Measurements from ENCODE around the gene THY1. TPM values are rescaled to one million over a fixed set of nuclear protein-coding genes. Genes with fewer than 3 reads are reported as not detected.
"Not testable (repeated sequence)": the region's sequence is repeated elsewhere in the genome, so short reads cannot be mapped to it uniquely, and the experiment has no call there.

The THY1 gene
- total RNA-seq, 1 experiment from 2014 or later: 1,053 TPM

DNA sequence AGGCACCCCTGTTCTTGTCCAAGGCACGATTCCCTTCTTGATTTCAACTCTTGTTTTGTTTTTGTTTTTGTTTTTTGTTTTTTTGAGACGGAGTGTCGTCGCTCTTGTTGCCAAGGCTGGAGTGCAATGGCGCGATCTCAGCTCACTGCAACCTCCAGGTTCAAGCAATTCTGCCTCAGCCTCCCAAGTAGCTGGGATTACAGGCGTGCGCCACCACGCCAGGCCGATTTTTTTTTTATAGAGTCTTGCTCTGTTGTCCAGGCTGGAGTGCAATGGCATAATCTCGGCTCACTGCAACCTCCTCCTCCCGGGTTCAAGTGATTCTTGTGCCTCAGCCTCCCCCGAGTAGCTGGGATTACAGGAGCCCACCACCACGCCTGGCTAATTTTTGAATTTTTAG is 40.5 kb downstream of the THY1 start:
- not testable (repeated sequence) for DNase-seq (ENCODE audit: low read depth)

- no peak for DNase-seq (ENCODE audit: low read depth)
Measured at GRCh38 chr11:119382101-119382500, 40.9 kb downstream of the THY1 start.

- DNase-seq (ENCODE audit: low read depth): peak; percentile 94
Measured at GRCh38 chr11:119381181-119381988, 41.6 kb downstream of the THY1 start, which contains the start of gene USP2. Gene USP2, minus strand, starts transcription at chr11:119381690. Its CDS starts 8,210 bp downstream, at chr11:119373480.

DNA sequence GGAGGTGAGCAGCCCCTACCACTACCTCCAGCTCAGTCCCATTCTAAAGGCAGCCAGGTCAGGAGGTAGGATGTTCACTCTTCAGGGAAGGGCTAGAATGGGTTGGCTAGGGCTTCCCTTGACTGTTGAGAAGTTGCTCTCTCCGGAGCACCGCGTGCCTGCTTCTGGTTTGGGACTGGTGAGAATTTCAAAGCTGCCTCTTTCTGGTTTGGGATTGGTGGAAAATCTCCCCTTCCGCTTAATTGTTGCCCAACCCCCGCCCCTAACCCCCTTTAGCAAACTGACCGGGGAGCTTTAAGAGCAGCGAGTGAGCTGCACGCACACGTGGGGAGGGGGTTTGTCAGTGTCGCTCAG is 42.2 kb downstream of the THY1 start:
- DNase-seq (ENCODE audit: low read depth): peak; percentile 14

GRCh38 chr11:119380160-119380826 is 42.7 kb downstream of the THY1 start:
- DNase-seq (ENCODE audit: low read depth): no peak

DNA sequence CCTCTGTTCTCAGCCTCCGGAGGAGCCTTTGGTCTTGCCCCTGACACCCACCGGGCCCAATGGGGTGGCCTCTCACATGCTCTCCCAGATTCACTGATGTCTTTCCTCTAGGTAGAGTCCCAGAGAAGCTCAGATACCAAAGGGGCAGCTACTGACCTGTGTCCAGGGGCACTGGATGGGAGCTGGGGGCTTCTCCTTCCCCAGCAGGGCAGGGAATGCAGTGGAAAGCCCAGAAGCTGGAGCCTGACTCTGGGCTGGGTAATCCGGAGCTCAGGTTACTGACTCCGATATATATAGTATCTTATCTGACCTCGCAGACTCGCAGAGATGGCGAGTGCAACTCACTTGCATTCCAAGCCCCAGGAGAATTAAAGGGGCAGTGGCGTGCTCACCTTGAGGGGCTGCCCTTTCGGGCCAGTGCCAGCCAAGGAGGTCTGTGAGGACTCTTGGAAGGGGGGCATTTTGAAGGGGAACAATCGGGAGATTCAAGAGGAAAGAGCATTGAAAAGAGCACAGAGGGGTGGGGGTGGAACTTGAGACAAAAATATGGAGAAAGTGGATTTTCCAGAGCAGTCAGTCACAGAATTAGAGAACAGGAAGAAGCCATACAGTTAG is 44.0 kb downstream of the THY1 start:
- DNase-seq (ENCODE audit: low read depth): no peak

GRCh38 chr11:119377961-119378667 is 44.9 kb downstream of the THY1 start:
- no peak for DNase-seq (ENCODE audit: low read depth)

DNA sequence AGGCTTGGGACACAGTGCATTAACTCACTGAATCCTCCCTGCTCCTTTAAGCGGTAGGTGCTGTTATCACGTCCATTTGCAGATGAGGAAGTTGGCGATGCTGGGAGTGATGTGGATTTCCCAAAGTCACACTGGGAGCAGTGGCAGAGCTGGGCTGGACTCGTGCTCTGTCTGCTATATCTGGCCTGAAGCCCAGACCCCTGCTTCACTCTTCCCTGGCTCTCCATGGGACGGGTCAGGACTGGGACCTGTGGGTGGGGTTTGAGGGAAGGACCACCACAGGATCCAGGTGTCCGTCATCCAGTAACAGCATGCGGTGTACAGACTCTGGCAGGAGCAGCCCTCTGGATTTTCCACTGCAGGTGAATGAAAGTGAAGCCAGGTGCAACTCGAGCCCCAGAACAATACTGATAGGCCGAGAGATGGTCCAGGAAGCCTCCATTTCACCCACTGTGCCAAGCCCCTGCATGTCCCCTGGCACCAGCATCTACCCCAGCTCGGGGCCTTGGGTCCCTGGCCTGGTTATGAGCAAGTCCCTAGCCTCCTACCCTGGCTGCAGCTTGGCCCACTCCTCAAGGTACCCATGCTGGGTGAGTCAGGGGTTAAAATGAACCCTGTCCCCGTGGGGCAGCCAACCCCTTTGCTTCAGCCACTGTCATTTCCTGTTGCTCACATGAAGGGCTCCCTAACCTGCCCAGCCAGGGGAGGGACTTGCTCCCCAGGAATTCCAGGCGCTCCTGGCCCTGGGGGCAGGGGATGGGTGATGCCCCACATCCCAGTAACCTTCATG is 45.7 kb downstream of the THY1 start:
- no peak for DNase-seq (ENCODE audit: low read depth)

DNA sequence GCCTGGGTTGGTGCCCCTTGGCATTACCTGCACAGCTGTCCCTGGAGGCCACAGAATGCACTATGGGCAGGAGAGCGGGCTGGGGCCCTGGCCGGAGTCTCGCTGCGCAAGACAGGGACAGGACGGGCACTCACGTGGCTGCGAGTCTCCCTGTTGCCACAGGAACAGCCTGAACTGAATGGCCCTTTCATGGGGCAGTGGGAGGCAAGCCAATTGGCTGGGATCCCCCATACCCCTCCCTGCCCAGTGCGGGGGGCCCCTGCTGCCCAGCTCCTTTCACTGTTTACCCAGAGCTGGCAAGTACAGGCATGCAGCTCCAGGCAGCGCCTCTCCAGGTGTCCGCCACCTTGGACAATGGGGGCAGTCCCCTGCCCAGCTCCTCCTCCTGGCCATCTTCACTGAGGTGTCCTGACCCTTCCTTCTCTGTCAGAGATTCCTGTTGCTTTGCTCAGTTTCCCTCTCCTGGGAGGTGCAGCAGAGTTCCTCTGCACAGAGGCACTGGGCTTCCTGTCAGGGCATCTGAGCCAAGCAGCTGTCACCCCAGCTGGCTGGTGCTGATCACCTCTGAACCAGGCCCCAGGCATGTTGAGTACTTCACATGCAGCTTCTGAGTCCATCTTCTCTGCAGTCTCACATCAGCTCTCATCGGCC is 46.6 kb downstream of the THY1 start:
- DNase-seq (ENCODE audit: low read depth): no peak

- peak; percentile 47 for DNase-seq (ENCODE audit: low read depth)
Measured at GRCh38 chr11:119375337-119376196, 47.4 kb downstream of the THY1 start.

DNA sequence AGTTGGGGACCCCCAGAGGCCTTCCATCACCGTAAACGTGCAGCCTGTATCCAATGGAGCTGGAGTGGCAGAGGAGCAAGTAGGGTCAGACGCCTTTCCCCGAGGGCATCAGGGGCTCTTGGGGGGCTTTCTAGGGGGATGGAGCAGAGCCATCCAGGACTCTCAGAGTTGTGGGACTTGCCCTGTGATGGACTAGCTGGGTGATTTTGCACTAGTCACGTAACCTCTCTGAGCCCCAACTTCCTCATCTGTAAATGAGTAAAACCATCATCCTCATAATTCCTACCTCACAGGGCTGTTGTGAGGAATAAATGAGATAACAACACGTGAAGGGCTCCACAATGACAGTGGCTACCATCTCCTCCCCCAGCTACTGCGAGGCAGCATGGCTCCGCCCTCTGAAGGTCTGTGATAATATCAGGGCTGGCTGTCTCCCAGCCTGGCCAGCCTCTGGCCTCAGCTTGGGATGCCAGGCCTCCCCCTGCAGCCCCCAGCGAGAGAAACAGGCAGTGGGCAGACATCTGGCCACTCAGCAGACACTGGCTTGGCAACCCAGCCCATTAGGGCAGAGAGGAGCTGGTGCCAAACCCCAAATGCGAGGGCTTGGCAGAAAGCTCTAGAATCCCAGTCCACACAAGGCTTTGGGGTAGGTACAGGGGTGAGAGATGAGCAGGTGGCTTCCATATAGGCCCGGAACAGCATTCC is 48.2 kb downstream of the THY1 start:
- peak; percentile 20 for DNase-seq (ENCODE audit: low read depth)

GRCh38 chr11:119373921-119374631 is 48.9 kb downstream of the THY1 start:
- DNase-seq (ENCODE audit: low read depth): peak; percentile 63

DNA sequence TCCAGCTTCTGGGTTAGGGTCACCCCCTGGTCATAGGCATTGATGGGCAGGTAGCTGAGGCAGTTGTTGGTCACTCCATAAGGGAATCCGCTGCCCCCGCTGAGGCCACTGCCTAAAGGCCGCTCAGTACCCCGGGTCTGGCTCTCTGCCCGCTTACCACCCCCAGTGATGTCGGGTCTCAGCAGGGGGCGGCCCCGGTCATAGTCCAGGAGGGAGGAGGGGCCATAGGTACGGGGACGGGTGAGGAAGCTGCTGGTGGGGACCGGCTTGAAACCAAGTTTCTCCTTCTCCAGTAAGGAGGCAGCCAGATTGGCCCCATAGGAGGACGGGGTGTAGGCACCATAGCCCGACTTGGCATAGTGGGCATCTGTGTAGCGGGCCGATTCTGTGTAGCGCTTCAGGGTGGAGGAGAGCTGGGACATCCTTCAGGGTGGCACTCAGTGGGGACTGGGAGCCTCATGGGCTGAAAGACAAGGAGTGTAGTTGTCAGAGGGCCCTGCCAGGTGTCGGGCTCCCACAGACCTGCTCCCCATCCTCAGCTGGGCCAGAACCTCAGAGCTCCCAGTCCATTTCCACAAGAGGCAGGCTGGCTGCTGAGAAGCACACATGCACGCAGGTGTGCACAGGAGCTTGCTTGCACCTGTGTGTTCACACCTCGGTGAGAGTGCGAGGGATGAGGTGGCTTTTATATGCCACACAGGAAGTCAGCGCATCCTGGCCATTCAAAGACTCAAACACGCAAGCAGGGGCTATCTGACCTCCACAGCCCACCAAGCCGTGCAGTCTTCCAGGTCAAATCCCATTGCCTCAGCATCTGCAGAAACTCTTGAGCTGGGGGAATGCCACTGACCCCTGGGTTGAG is 49.7 kb downstream of the THY1 start:
- DNase-seq (ENCODE audit: low read depth): no peak

DNA sequence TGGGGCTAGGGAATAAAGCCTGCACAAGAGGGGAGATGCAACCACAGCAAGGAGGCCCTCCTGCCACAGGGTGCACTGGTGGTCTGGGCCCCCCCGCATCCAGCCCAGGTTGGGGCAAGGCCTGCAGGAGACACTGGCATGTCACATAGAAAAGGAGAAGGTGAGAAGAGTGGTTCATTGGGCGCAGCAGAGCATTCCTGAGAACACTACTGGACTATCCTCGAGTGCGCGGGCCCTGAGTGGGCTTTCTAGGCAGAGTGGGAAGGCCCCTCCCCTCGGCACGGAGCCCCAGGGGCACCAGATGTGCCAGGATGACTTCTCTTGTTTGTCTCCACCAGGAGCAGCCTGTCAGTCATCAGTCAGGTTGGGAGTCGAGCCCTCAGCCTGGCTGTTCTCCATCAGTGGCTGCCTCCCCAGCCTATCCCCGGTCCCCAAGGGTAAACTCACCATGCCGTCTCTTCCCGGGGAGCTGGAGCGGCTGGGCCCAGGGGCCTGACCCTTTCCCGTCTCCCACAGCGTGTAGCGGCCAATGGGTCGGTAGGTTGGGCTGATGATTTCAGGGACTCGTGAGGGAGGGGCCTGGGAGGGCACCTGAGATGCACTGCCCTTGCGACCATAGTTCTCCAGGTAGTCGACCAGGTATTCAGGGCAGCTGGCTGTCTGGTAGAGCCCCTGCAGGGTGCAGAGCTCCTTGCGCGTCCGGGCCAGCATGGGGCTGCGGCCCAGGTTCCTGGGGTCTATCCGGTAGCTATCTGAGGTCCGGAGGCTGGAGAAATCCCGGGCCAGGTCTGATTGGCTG is 50.5 kb downstream of the THY1 start:
- no peak for DNase-seq (ENCODE audit: low read depth)

DNA sequence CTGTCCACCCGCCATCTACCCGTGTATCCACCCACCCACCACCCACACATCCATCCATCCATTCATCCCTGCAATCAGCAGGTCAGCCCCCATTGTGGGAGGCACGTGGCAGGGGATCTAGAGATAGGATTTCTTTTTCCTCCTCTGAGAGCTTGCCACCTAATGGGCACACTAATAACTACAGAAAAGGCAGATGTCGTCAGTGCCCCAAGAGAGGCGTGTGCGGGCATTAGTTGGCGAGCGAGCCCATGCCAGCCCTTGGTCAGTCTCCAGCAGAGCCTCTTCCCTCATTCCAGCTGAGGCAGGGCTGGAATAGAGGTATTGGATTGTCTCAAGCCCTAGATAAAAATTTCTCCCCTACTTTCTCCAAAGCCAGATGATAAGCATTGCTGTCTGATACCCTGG is 51.2 kb downstream of the THY1 start:
- peak; percentile 24 for DNase-seq (ENCODE audit: low read depth)

DNA sequence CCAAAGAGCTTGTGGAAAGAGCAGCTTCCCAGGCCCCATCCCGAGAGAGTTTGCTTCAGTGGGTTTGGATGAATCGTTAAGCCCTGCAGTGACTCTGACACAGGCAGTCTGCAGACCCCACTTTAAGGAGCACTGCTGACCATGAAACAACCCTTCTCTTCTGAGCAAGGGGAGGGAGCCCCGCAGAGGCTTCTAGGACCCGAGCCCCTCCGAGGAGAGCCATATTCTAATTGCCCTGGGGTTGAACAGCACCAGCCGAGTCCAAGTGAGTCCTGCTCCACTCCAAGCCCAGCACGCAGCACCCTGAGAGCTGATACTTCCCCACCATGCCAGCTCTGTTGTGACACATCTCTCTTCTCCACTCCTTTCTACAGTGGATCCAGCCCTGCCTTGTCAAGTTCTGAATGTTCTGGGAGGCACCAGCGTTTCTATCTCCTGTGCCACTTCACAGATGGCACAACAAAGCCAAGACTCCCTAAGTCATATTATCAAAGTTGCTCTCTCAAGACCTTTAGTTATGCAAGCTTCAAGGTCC is 51.8 kb downstream of the THY1 start:
- DNase-seq (ENCODE audit: low read depth): no peak

All from RPMI7951 (cell line).